Activated CD8-positive, alpha-beta memory T cell treated with anti-CD3 and anti-CD28 coated beads, Interleukin-2, amount 10 ng/mL, durations not matched to agents 7 days and 5 days (primary cell): Measurements from ENCODE around the gene B3GALT5. TPM values are rescaled to one million over a fixed set of nuclear protein-coding genes. Genes with fewer than 3 reads are reported as not detected.
"Not testable (repeated sequence)": the region's sequence is repeated elsewhere in the genome, so short reads cannot be mapped to it uniquely, and the experiment has no call there.

Experiments
- ATAC-seq: fragments of 150-1000 bp; cut with Tn5 transposase; one replicate; pipeline ENCODE4 v1.10.0; 2021; ENCODE audit warnings: moderate library complexity
- CTCF ChIA-PET: fragments of 350-600 bp; sonication (Branson Sonifier 250); formaldehyde crosslinking; loops from one replicate; lab custom pipeline; 2021; ENCODE audit warnings: antibody characterized with exemption; lab: Charles Lee
- DNase-seq: peaks from one replicate; pipeline ENCODE4 v3.0.0-alpha.2; 2020
- H3K27ac Mint-ChIP-seq: one replicate; pipeline ENCODE4 v1.8.0; 2021; ENCODE audit warnings: mild to moderate bottlenecking, mixed read lengths
- H3K27me3 Mint-ChIP-seq: one replicate; pipeline ENCODE4 v1.8.0; 2021; ENCODE audit warnings: mixed read lengths
- H3K36me3 Mint-ChIP-seq: one replicate; pipeline ENCODE4 v1.8.0; 2021; ENCODE audit warnings: mild to moderate bottlenecking, mixed read lengths
- H3K4me1 Mint-ChIP-seq: one replicate; pipeline ENCODE4 v1.8.0; 2021; ENCODE audit warnings: mixed read lengths
- H3K4me3 Mint-ChIP-seq: one replicate; pipeline ENCODE4 v1.8.0; 2021; ENCODE audit warnings: mild to moderate bottlenecking, moderate library complexity, mixed read lengths
- H3K9me3 Mint-ChIP-seq: one replicate; pipeline ENCODE4 v1.8.0; 2022; ENCODE audit warnings: low read depth, mixed read lengths
- total RNA-seq, 2 experiments: library from RNA; stranded (reverse); gene quantifications; one replicate each; pipeline ENCODE4 v1.2.3, GENCODE V29; 2021

Gene B3GALT5, protein sequence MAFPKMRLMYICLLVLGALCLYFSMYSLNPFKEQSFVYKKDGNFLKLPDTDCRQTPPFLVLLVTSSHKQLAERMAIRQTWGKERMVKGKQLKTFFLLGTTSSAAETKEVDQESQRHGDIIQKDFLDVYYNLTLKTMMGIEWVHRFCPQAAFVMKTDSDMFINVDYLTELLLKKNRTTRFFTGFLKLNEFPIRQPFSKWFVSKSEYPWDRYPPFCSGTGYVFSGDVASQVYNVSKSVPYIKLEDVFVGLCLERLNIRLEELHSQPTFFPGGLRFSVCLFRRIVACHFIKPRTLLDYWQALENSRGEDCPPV
- total RNA-seq: not detected

DNA sequence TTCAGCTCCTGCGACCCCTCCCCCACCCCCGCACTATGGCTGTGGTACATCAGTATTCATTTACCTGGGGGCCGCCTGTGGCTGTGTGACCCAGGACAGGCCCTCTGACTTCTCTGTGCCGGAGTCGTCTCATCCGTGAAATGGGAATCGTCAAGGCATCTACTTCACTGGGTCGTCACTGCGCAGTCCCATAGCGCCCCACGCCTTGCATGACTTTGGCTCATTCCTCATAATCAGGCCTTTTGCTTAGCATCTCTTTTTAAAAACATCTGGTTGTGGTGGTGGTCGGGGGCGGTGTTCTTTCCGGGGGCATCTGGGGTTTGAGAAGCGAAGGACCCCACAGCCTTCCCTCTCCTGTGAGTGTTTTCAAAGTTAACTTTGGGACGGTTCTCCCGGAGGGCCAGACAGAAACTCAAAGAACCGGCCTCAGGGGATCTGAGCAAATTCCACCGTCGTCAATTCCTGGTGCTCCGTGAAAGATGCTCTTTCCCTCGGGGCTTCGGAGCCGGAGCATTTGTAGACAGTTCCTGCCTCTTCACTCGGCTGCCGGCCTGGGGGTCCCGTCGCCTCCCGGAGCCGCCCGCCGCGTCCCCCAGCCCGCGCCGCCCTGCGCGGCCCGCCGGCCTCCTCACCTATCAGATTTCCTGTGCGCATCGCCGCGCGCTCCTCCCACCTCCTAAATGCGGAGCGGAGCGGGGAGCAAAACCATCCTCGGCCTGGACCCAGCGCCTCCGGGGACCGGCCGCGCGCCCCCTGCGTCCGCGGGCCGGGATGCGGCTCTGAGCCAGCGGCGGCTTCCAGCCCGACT is at the start of gene B3GALT5:
Gene B3GALT5, plus strand, starts transcription at position 708 of the 808 bp plus-strand sequence. CDS start 47,620 bp downstream, outside the sequence.
- Mint-ChIP-seq H3K27me3 (peaks cover 33% of the 10 kb centered on the region), H3K9me3 (no peaks in the 10 kb centered on the region), H3K27ac (no peak within 1 kb of the TSS), H3K4me1 (no peaks in the 10 kb centered on the region), H3K4me3 (no peak within 1 kb of the TSS), H3K36me3 (no peaks in the 10 kb centered on the region)
- DNase-seq (no peak), ATAC-seq (no peak)
- CTCF ChIA-PET: no interaction called here

DNA sequence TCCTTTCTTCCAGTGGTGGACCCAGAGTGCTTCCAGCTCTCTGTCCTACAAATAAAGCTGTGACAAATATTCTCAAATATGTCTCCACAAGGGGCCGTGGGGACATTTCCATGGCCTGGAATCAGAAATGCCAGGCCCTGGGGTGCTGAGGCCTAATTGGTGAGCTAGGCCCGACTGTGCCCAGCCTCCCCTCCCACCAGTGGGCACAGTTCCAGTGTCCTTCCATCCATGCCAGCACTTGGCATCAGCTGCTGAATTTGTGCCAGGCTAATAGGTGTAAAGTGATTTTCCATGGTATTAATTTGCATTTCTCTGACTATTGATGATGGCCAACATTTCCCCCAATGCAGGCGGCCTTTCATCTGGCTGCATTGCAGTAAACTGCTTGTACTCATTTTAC is 48.5 kb upstream of the B3GALT5 start:
- H3K4me1 Mint-ChIP-seq: no peaks in the 10 kb centered on the region
- no peak for ATAC-seq
- no peak overlapping the region for H3K4me3 Mint-ChIP-seq
- no peaks in the 10 kb centered on the region for H3K27me3 Mint-ChIP-seq
- H3K36me3 Mint-ChIP-seq: no peaks in the 10 kb centered on the region
- no peak for DNase-seq
- H3K9me3 Mint-ChIP-seq: no peaks in the 10 kb centered on the region
- H3K27ac Mint-ChIP-seq: no peak overlapping the region
- CTCF ChIA-PET: no interaction called here

DNA sequence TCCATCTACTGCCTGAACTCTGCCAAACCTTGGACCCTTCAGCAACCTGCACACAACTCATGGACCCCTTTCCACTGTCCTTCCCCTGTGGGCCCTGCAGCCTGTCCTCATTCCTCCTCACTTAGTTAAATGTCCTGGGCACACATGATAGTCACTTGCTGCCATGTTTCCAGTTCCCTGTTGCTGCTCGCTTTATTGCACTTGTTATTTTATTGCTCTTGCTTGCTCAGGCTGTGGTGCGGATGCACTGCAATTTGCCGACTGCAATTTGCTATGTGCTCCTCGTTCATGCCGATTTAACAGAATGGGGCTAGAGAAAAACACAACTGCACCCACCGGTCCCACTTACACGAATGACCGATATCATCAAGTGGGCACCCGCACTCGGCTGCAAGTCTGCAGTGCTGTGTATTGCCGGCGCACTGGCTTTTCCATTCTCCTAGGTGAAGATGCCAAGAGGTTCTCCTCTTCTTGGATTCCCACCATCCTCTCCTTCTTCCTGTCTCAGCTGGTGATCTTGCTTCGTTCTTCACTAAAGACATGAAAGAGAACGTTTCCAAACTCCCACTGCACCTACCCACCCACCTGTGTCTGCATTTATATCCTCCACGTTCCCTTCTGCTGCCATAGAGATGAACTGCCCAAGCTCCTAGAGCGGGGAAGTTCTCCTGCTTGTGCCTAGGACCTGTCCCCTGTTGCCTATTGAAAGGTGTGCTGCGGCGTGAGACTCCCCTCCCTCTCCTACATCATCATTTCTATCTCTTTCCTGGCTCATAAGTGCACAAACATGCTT is 45.4 kb upstream of the B3GALT5 start:
- CTCF ChIA-PET: no interaction called here
- Mint-ChIP-seq H3K27ac (no peak overlapping the region), H3K9me3 (no peaks in the 10 kb centered on the region), H3K27me3 (no peaks in the 10 kb centered on the region), H3K4me1 (no peaks in the 10 kb centered on the region), H3K4me3 (no peak overlapping the region), H3K36me3 (no peaks in the 10 kb centered on the region)
- ATAC-seq (no peak), DNase-seq (no peak)

DNA sequence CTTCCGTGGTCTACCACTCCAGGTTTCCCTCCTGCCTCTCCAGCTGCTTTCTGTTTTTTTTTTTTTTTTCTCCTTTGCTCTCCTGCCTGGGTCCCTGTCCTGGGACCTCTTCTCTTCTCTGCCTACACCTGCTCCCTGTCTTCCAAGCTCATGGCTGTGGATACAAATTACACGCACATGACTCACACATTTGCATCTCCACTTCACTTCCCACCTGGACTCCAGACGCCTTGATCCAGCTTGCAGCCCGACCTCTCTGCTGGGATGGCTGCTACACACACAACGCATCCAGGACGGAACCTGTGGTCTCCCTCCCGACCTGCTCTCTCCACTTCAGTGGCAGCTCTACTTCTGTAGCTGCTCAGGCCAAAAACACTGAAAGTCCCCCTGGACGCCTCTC is 44.4 kb upstream of the B3GALT5 start:
- H3K9me3 Mint-ChIP-seq: no peaks in the 10 kb centered on the region
- no peaks in the 10 kb centered on the region for H3K36me3 Mint-ChIP-seq
- H3K4me1 Mint-ChIP-seq: no peaks in the 10 kb centered on the region
- H3K4me3 Mint-ChIP-seq: no peak overlapping the region
- CTCF ChIA-PET: no interaction called here
- DNase-seq (no peak), ATAC-seq (no peak)
- no peak overlapping the region for H3K27ac Mint-ChIP-seq
- H3K27me3 Mint-ChIP-seq: no peaks in the 10 kb centered on the region

DNA sequence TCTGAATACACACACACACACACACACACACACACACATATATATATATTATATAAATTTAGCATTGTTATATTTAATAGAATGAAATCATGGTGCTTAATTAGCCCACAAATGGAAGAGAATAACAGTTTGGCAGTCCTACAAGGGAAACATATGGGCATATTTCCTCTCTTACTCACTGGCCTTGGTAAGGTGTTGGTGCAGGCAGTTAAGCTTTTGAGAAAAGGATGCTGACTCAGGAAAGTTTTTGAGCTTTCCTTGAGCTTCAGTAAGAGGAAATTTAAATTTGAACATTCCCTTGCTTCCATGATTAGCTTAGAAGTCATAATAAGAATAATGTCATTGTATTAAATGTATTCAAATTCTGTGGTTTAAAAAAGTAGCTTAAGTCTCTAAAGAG is 37.0 kb upstream of the B3GALT5 start:
- ATAC-seq: no peak
- DNase-seq: no peak
- no peaks in the 10 kb centered on the region for H3K27me3 Mint-ChIP-seq
- H3K36me3 Mint-ChIP-seq: no peaks in the 10 kb centered on the region
- no peaks in the 10 kb centered on the region for H3K9me3 Mint-ChIP-seq
- CTCF ChIA-PET: no interaction called here
- no peak overlapping the region for H3K27ac Mint-ChIP-seq
- no peak overlapping the region for H3K4me3 Mint-ChIP-seq
- H3K4me1 Mint-ChIP-seq: no peaks in the 10 kb centered on the region

DNA sequence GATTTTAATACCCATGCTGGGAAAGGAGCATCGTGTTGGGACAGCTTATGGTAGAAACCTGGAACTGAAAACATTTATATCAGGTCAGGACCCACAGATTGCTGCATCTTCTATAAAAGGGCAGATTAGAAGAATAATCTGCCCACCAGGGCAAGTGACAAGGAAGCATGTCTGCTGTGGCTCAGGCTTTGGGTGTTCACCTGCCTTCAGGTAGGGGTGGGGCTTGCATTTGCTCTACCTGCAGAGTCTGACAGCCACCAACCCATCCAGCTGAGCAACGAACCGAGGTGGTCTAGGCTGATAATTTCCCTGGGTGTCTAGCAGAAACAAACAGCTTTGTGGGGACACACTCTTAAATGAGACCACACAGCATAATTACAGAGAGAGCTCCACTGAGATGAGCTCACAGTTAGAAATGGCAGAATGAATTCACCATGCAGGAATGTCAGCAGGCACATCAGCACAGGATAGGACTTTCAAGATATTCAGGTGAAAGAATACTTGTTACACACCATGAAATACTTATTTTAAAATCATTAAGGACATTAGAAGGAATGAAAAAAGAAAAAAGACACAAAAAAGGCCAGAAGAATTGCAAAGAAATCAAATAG is 36.1 kb upstream of the B3GALT5 start:
- DNase-seq: no peak
- Mint-ChIP-seq H3K36me3 (no peaks in the 10 kb centered on the region), H3K27ac (no peak overlapping the region), H3K4me3 (no peak overlapping the region), H3K9me3 (no peaks in the 10 kb centered on the region), H3K27me3 (no peaks in the 10 kb centered on the region), H3K4me1 (no peaks in the 10 kb centered on the region)
- no peak for ATAC-seq
- CTCF ChIA-PET: no interaction called here

DNA sequence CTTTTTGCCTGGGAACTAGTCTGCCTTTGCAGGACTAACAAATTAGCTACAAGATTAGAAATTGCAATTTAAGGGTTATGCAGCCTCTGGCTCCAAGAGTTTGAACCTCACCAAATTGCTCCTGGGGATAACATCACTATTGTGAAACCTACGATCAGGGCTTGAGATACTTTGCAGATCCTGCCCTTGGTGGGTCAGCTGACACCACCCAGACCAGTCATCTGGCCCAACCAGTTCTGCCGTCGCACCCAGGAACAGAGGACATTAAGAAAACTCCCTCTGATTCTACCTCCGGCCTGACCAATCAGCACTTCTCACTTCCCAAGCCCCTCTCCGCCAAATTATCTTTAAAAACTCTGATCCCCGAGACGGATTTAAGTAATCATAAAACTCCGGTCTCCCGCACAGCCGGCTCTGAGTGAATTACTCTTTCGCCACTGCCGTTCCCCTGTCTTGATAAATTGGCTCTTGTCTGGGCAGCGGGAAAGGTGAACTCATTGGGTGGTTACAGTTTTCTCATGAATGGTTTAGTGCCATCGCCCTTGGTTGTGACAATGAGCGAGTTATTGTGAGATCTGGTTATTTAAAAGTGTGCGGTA is 32.9 kb upstream of the B3GALT5 start:
- CTCF ChIA-PET: no interaction called here
- no peaks in the 10 kb centered on the region for H3K4me1 Mint-ChIP-seq
- H3K27me3 Mint-ChIP-seq: no peaks in the 10 kb centered on the region
- DNase-seq: no peak
- H3K36me3 Mint-ChIP-seq: no peaks in the 10 kb centered on the region
- H3K4me3 Mint-ChIP-seq: no peak overlapping the region
- no peak for ATAC-seq
- H3K9me3 Mint-ChIP-seq: no peaks in the 10 kb centered on the region
- no peak overlapping the region for H3K27ac Mint-ChIP-seq

DNA sequence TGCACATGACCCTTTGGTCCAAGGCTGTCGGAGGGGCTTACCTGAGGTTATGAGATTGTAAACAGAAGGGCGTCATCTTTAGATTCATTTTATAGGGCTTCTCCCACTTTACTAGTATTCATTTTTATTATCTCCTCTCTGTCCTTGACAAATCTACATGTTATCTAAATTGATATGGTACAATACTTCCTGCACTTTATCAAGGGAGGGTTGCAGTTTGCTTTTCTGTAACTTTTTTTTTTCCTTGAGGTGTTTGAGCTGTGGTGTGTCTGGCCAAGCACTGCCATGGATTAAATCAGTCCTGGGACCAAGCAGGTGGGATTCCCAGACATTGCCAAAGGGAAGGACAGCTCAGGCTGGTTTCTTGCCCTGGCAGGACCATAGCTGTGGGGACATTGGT is 32.0 kb upstream of the B3GALT5 start:
- CTCF ChIA-PET: no interaction called here
- Mint-ChIP-seq H3K4me1 (no peaks in the 10 kb centered on the region), H3K9me3 (no peaks in the 10 kb centered on the region), H3K4me3 (no peak overlapping the region), H3K27ac (no peak overlapping the region), H3K27me3 (no peaks in the 10 kb centered on the region), H3K36me3 (no peaks in the 10 kb centered on the region)
- no peak for DNase-seq
- no peak for ATAC-seq

DNA sequence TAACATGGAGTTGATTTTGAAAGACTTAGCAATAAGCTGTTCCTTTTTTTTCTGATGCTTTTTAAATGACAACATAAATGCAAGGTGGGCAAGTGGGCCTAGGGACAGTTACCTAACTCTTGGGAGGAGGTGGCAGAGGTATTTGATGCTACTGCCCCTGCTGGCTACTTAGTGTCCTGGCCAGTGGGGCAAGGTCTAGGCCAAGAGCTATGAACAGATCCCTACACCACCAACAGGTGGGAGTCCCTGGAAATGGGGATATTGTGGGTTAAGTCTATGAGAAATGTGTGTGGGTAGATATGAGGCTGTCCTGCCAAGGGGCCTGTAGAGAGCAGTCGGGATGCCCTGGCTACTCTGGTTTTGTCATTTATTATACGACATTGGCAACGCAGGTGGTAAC is 31.3 kb upstream of the B3GALT5 start:
- Mint-ChIP-seq H3K4me3 (no peak overlapping the region), H3K27me3 (no peaks in the 10 kb centered on the region), H3K4me1 (no peaks in the 10 kb centered on the region), H3K9me3 (no peaks in the 10 kb centered on the region), H3K36me3 (no peaks in the 10 kb centered on the region), H3K27ac (no peak overlapping the region)
- DNase-seq (no peak), ATAC-seq (no peak)
- CTCF ChIA-PET: no interaction called here

DNA sequence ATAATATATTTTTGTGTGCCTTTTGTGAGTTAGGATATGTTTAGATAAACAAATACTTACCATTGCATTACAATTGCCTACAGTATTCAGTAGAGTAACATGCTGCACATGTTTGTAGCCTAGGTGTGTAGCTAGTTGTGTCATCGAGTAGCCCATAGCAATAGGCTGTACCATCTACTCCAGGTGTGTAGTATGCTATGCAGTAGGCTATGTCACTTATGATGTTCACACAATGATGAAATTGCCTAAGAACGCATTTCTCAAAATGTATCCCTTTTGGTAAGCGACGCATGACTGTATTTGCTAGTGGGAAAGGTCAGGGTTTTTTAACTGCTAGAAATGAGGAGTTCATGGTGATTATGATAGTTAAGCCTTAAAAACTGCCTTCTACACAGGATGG is 30.0 kb upstream of the B3GALT5 start:
- no peak for ATAC-seq
- no peak for DNase-seq
- Mint-ChIP-seq H3K4me3 (no peak overlapping the region), H3K9me3 (peaks cover 2% of the 10 kb centered on the region), H3K4me1 (no peaks in the 10 kb centered on the region), H3K36me3 (no peaks in the 10 kb centered on the region), H3K27me3 (no peaks in the 10 kb centered on the region), H3K27ac (no peak overlapping the region)
- CTCF ChIA-PET: no interaction called here

DNA sequence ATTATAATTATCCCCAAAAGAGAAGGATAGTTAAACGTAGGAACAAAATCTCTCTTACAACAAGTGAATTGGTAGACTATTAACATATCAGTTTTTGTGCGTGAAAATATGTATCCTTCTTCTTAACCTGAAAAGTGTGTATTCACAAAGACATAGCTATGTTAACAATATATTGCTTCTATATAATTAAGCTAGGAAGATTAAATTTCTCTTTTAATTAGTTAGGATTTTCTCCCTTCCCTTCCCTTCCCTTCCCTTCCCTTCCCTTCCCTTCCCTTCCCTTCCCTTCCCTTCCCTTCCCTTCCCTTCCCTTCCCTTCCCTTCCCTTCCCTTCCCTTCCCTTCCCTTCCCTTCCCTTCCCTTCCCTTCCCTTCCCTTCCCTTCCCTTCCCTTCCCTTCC is 29.2 kb upstream of the B3GALT5 start:
- CTCF ChIA-PET, H3K4me3 Mint-ChIP-seq, ATAC-seq, H3K4me1 Mint-ChIP-seq, H3K27ac Mint-ChIP-seq, H3K36me3 Mint-ChIP-seq, H3K9me3 Mint-ChIP-seq, DNase-seq, H3K27me3 Mint-ChIP-seq: not testable (repeated sequence)

DNA sequence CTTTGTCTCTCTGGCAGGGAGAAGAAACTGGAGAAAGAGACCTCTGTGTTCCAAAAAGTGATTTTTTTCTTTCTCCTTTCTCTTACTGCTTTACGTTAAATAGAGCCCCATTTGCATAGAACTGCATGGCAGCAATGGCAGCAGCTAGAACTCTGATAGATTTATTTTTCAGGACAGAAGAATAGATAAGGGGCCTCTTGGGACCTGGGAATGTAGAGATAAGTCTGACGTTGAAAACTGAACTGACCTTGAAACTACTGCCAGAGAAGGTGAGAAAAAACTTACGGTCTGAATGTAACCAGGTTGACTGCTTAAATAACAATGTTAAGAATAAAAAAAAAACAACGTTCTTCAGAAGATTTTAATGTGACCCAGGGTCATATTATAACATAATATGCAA is 25.4 kb upstream of the B3GALT5 start:
- DNase-seq (no peak), ATAC-seq (no peak)
- no peak overlapping the region for H3K4me3 Mint-ChIP-seq
- no peaks in the 10 kb centered on the region for H3K27me3 Mint-ChIP-seq
- no peak overlapping the region for H3K27ac Mint-ChIP-seq
- CTCF ChIA-PET: no interaction called here
- H3K36me3 Mint-ChIP-seq: no peaks in the 10 kb centered on the region
- H3K4me1 Mint-ChIP-seq: no peaks in the 10 kb centered on the region
- peaks cover 4% of the 10 kb centered on the region for H3K9me3 Mint-ChIP-seq

DNA sequence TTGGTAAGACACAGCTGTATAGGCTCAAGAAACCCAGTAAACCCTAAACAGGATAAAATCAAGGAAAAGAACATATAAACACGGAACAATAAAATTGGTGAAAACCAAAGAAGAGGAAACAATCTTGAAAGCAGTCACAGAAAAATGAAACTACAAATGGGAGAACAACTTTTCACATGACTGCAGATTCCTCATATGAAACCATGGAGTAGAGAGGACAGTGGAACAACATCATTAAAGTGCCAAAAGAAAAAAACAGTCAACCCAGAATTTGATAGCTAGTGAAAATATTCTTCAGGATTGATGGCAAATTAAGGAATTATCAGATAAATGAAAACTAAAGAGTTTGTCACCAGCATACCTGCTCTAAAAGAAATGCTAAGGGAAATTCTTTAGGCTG is 23.9 kb upstream of the B3GALT5 start:
- Mint-ChIP-seq H3K4me3 (no peak overlapping the region), H3K9me3 (peaks cover 4% of the 10 kb centered on the region), H3K4me1 (no peaks in the 10 kb centered on the region), H3K36me3 (no peaks in the 10 kb centered on the region), H3K27ac (no peak overlapping the region), H3K27me3 (no peaks in the 10 kb centered on the region)
- ATAC-seq (no peak), DNase-seq (no peak)
- CTCF ChIA-PET: no interaction called here
